HG02938 (cell line): Measurements from ENCODE around the gene TRAPPC11.

Source experiments
- ATAC-seq: cut with Tn5 transposase; IDR thresholded peaks from one replicate; pipeline ENCODE4 v1.9.1; 2021; ENCODE audit warnings: mild to moderate bottlenecking, moderate library complexity; ENCODE audit not compliant: unreplicated experiment

The TRAPPC11 gene

DNA sequence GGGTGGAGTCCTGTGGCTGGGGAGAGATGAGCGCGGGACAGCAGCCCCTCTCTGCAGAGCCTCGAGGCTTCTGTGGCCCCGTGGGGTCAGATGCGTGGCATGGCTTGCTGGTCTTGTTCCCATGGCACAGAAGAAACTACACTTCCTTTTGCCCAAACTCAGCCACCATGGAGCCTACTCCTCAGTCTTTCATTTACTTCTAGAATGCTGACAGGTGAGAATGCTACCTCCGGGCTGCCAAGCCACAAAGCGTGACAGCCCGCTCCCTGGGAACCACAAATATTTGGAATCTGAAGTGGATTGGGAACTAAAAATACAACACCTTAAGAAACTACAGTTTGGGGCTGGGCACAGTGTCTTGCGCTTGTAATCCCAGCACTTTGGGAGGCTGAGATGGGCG is 98.0 kb downstream of the TRAPPC11 start:
- no peak for ATAC-seq

DNA sequence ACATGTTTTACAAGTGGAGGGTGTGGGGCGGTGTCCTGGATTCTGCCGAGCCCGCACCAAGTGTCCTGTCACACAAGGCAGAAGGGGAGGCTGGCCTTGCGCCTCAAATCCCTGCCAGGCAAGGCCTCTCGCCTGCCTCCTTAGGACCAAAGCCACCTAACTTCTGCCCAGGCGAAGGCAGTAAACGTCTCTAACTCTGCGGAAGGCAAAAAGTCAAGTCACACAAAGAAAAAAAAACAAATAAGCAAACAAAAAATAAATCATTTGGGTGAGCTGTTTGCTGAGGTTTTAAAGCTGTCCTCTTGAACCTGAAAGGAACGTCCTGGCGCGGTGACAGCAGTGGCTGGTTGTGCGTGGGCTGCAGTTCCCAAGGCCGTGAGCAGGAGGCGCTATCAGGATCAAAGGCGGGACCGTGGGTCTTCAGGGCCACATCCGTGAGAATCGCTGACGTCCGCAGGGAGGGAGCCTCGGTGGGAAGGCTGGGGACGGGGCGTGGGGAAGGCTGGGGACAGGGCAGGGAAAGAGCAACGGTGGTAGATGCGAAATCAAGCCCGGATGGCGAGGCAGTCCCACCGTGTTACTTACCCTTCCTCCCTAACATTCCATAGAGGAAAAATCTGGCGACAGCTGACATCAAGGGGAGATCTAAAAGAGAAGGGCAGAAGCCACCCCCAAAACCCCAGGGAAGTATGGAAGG is 99.1 kb downstream of the TRAPPC11 start:
- ATAC-seq: no peak

DNA sequence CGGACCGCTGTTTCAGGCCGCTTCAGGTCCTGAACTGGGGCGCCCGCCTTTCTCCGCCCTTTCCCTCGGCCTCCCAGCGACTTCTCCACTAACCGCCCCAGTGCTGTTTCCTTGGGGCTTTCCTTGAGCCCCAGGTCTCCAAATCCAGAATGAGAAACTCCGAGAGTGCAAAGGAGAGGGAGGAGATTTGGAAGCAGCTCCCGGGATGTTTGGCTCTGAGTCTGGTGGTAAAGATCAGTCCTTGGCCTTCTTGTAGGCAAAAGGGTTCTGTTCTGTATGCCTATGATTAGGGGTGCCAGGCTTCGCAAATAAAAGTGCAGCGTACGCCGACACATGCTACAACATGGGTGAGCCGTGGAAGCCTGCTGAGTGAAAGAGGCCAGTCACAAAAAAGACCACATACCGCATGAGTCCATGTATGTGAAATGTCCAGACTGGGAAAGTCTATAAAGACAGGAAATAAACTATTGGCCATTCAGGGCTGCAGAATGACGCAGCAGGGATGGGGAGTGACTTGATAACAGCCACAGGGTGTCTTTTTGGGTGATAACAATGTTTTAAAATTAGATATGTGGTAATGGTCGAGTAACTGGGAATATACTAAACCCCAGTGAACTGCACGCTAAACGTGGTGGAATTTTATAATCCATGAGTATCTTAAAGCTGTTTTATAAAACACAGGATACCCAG is 99.8 kb downstream of the TRAPPC11 start:
- ATAC-seq: no peak

DNA sequence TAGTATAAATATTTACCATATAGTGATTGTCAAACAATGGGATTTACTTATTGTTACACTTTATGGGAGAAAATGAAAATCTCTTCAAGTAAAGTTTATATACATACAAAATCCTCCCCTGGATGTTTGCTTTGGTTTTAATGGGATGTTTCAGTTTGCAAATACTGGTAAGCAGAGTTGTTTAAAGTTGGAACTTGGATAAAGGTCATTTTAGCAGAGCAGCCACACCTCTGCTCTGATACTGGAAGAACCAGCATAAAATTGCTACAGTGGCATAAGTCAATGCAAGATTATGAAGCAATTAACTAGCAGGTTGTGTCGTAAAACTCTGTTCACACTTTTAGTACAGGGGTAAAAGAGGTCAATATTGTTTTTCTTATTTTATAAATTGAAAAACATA is 101.2 kb downstream of the TRAPPC11 start:
- ATAC-seq: no peak
